Measurements from ENCODE around the gene COL8A2.

The COL8A2 gene

DNA sequence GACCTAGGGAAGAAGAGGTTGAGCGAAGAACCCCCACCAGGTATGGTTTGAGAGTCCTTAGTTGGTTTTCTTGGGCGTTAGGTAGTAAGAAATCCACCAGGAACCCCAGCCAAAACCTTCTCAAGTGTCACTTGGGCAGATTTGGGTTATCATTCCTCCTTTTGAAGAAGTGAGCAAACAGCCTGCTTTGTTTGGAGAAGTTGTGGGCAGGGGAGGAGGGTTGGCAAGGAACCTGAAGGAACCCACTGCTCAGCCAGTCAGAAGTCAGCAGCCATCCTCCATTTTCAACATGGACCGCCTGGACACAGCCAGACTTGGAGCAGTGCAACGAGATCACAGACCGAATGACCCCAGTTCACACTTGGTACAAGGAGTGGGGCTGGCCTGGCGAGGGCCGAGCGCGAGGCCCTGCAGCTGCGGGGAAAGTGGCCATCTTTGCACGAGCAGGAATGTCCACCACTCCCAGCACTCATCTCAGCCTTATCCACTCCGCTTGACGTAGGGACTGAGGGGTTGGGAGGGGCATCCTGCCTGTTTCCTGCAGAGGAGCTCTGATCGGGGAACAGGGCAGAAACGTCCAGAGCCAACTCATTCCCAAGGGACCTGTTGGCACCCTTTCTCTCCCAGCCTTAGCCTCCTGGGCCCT is 29.1 kb downstream of the COL8A2 start:
- in situ Hi-C loops (cut with HindIII; ENCODE audit: low pct_ligation_motif_present, low sequenced_read_pairs) = no loop called here
- H3K27me3 ChIP-seq (replicated peaks) = no peaks in the 10 kb centered on the region
- peaks cover 42% of the 10 kb centered on the region for H3K36me3 ChIP-seq (replicated peaks)
- TF ChIP-seq, protein P1, sequence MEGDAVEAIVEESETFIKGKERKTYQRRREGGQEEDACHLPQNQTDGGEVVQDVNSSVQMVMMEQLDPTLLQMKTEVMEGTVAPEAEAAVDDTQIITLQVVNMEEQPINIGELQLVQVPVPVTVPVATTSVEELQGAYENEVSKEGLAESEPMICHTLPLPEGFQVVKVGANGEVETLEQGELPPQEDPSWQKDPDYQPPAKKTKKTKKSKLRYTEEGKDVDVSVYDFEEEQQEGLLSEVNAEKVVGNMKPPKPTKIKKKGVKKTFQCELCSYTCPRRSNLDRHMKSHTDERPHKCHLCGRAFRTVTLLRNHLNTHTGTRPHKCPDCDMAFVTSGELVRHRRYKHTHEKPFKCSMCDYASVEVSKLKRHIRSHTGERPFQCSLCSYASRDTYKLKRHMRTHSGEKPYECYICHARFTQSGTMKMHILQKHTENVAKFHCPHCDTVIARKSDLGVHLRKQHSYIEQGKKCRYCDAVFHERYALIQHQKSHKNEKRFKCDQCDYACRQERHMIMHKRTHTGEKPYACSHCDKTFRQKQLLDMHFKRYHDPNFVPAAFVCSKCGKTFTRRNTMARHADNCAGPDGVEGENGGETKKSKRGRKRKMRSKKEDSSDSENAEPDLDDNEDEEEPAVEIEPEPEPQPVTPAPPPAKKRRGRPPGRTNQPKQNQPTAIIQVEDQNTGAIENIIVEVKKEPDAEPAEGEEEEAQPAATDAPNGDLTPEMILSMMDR (IDR thresholded peaks at IDR 0.05; ENCODE audit: low read depth, low read length, missing control alignments) = no peak
- H3K27ac ChIP-seq = no peak overlapping the region
- no peak overlapping the region for H3K4me3 ChIP-seq (ENCODE audit: low read depth, low read length)
- no peak for DNase-seq

DNA sequence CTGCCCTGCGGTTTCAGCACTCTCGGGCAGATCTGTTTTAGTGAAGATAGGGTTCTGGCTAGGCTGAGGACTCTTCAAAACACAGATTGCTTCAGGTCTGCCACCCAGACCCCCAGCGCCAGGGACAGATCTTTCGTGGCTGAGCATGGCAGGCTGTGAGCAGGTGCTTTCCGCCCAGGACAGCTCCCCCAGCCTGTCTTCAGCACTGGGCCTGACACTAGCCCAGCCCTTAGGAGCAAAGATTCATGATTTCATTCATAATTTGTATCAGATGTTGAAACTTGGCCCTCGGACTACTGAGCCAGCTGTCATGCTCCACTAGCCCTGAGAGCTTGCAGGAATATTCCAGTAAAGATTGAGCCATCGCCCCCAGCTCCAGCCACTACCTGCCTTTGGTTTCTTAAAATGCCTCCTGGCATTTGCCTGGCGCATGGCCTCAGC is 30.4 kb downstream of the COL8A2 start:
- DNase-seq = no peak
- H3K4me3 ChIP-seq (ENCODE audit: low read depth, low read length) = no peak overlapping the region
- H3K27ac ChIP-seq = no peak overlapping the region
- in situ Hi-C loops (cut with HindIII; ENCODE audit: low pct_ligation_motif_present, low sequenced_read_pairs) = no loop called here
- H3K36me3 ChIP-seq (replicated peaks) = peaks cover 44% of the 10 kb centered on the region
- TF ChIP-seq, protein P1 (IDR thresholded peaks at IDR 0.05; ENCODE audit: low read depth, low read length, missing control alignments) = no peak
- no peaks in the 10 kb centered on the region for H3K27me3 ChIP-seq (replicated peaks)

DNA sequence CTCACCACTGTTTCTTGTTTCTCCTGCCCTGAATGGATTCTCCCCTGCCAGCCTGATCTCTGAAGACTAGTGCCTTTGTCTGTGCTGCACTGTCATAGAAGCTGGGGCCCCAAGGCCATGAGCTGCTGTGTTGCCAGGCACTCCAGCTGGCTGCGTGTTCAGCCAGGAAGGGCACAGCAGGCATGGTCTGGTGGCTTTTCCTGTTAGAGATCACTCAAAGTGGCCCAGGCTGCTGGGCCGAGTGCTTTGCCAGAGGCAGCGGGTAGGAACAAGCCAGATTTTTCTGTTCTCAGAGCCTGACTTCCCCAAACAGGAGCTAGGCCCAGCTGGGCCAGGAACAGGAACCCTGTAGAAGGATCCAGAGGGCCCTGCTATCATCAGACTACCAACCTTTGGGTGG is 31.1 kb downstream of the COL8A2 start:
- TF ChIP-seq, protein P1 (IDR thresholded peaks at IDR 0.05; ENCODE audit: low read depth, low read length, missing control alignments) = no peak
- Histone ChIP-seq H3K4me3 (ENCODE audit: low read depth, low read length) (no peak overlapping the region), H3K27ac (no peak overlapping the region), H3K36me3 (replicated peaks) (peaks cover 44% of the 10 kb centered on the region), H3K27me3 (replicated peaks) (no peaks in the 10 kb centered on the region)
- DNase-seq = no peak
- in situ Hi-C loops (cut with HindIII; ENCODE audit: low pct_ligation_motif_present, low sequenced_read_pairs) = no loop called here

DNA sequence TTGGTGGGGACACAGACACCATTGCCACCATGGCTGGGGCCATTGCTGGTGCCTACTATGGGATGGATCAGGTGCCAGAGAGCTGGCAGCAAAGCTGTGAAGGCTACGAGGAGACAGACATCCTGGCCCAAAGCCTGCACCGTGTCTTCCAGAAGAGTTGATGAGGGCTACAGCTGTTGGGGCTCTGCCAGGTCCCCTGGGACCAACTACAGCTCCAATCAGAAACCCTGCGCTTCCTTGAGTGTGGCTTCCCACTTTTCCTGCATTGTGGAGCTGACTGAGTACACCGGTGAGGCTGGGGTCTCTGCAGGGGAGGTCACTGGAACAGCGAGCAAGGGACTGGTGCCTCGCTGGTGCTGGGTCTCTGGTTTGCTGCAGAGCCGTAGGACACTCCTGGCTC is 31.8 kb downstream of the COL8A2 start:
- H3K27me3 ChIP-seq (replicated peaks) = no peaks in the 10 kb centered on the region
- TF ChIP-seq, protein P1 (IDR thresholded peaks at IDR 0.05; ENCODE audit: low read depth, low read length, missing control alignments) = no peak
- no peak for DNase-seq
- in situ Hi-C loops (cut with HindIII; ENCODE audit: low pct_ligation_motif_present, low sequenced_read_pairs) = no loop called here
- H3K27ac ChIP-seq = no peak overlapping the region
- no peak overlapping the region for H3K4me3 ChIP-seq (ENCODE audit: low read depth, low read length)
- peaks cover 44% of the 10 kb centered on the region for H3K36me3 ChIP-seq (replicated peaks)

DNA sequence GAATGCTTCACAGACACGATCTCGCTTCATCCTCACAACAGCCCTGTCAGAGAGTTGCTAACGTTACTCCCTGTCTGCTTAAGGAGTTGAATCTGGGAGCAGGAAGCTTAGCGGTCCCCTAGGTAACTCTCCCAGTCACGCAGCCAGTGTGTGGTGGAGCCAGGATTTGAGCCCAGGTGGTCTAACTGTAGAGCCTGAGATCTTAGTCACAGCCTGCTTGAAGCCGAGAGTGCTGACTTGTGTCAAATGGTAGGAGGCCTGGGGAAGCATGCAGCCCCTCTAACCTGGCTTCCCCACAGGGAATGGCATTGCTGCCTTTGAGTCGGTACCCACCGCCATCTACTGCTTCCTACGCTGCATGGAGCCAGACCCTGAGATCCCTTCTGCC is 32.2 kb downstream of the COL8A2 start:
- TF ChIP-seq, protein P1 (IDR thresholded peaks at IDR 0.05; ENCODE audit: low read depth, low read length, missing control alignments) = no peak
- H3K36me3 ChIP-seq (replicated peaks) = peaks cover 44% of the 10 kb centered on the region
- no peak overlapping the region for H3K27ac ChIP-seq
- H3K27me3 ChIP-seq (replicated peaks) = no peaks in the 10 kb centered on the region
- in situ Hi-C loops (cut with HindIII; ENCODE audit: low pct_ligation_motif_present, low sequenced_read_pairs) = no loop called here
- no peak for DNase-seq
- H3K4me3 ChIP-seq (ENCODE audit: low read depth, low read length) = no peak overlapping the region

All from brain microvascular endothelial cell (primary cell).